Fibroblast of mammary gland (primary cell): ENCODE measurements around the gene STATH.

Experiments used
- DNase-seq: peaks from one replicate; pipeline ENCODE4 v3.0.0-alpha.2; 2010; ENCODE audit warnings: low read depth
- H3K4me3 ChIP-seq: 2 replicates; pipeline ENCODE4 v1.5.1; 2011; ENCODE audit warnings: low read depth, mild to moderate bottlenecking, low read length, moderate library complexity; ENCODE audit not compliant: control insufficient read depth
- CTCF ChIP-seq: conservative IDR thresholded peaks from 2 replicates; pipeline ENCODE4 v1.5.1; 2011; ENCODE audit warnings: low read depth, low read length, inconsistent platforms; ENCODE audit not compliant: control insufficient read depth, insufficient read depth

Gene STATH

GRCh38 chr4:69995526-69996016 lies at the start of gene STATH:
STATH (plus strand) TSS chr4:69995966; CDS start chr4:69998438, 2,472 bp downstream.
- TF ChIP-seq CTCF = no peak
- peak; percentile 2 for DNase-seq

GRCh38 chr4:69951602-69952001 lies 44.2 kb upstream of the STATH start:
- no peak for TF ChIP-seq CTCF
- peak; percentile 12 for DNase-seq
- no peak overlapping the region for H3K4me3 ChIP-seq

More at GRCh38 chr4:69995526-69996016, at the start of gene STATH:
- no peak within 1 kb of the TSS for H3K4me3 ChIP-seq

- H3K4me3 ChIP-seq = no peak overlapping the region
- DNase-seq = no peak
- TF ChIP-seq CTCF = no peak
Observed at GRCh38 chr4:69957209-69957608, 38.6 kb upstream of the STATH start.

GRCh38 chr4:69965628-69966027 lies 30.1 kb upstream of the STATH start, which contains the start of gene CSN2:
CSN2 (minus strand) TSS chr4:69965728; CDS start chr4:69960995, 4,733 bp downstream.
- TF ChIP-seq CTCF = no peak
- no peak within 1 kb of the TSS for H3K4me3 ChIP-seq
- no peak for DNase-seq

GRCh38 chr4:69970071-69970470 lies 25.7 kb upstream of the STATH start:
- no peak overlapping the region for H3K4me3 ChIP-seq
- DNase-seq = no peak
- no peak for TF ChIP-seq CTCF

- no peak for DNase-seq
- no peak for TF ChIP-seq CTCF
- H3K4me3 ChIP-seq = no peak overlapping the region
Observed at GRCh38 chr4:69974631-69975030, 21.1 kb upstream of the STATH start.

GRCh38 chr4:69977582-69977981 lies 18.2 kb upstream of the STATH start:
- no peak overlapping the region for H3K4me3 ChIP-seq
- no peak for TF ChIP-seq CTCF
- DNase-seq = peak; percentile 8
